Mesothelial cell of epicardium (in vitro differentiated cells): ENCODE measurements around the gene CEACAM16. TPM values are rescaled to one million over a fixed set of nuclear protein-coding genes. Genes with fewer than 3 reads are reported as not detected.

Experiments
- DNase-seq, 2 experiments: peaks; one replicate each; pipeline ENCODE4 v3.0.0; 2021; ENCODE audit warnings: low spot score in 2 of 2; ENCODE audit not compliant: unreplicated experiment in 2 of 2
- H3K27ac Mint-ChIP-seq: 2 replicates; pipeline ENCODE4 v1.8.0; 2021; ENCODE audit warnings: mixed read lengths
- H3K27me3 Mint-ChIP-seq: 2 replicates; pipeline ENCODE4 v1.8.0; 2021; ENCODE audit warnings: low read depth, mixed read lengths
- H3K36me3 Mint-ChIP-seq: 2 replicates; pipeline ENCODE4 v1.8.0; 2021; ENCODE audit warnings: mixed read lengths
- H3K4me1 Mint-ChIP-seq: 2 replicates; pipeline ENCODE4 v1.8.0; 2021; ENCODE audit warnings: mixed read lengths
- H3K4me3 Mint-ChIP-seq: 2 replicates; pipeline ENCODE4 v1.8.0; 2021; ENCODE audit warnings: mild to moderate bottlenecking, moderate library complexity, mixed read lengths
- H3K9me3 Mint-ChIP-seq: 2 replicates; pipeline ENCODE4 v1.8.0; 2021; ENCODE audit warnings: mixed read lengths
- CTCF ChIP-seq: fragments of 200-600 bp; sonication (generic); IDR thresholded peaks from one replicate; pipeline ENCODE4 v1.5.0; 2021; ENCODE audit warnings: antibody characterized with exemption; ENCODE audit not compliant: unreplicated experiment
- microRNA-seq: library from miRNA; unstranded; fragments of <30 nt; microRNA quantifications from one replicate; pipeline ENCODE4 v1.2.0, GENCODE V29; 2021; ENCODE audit warnings: inconsistent platforms, mixed read lengths
- total RNA-seq: library from RNA; stranded (reverse); gene quantifications from 3 replicates; pipeline ENCODE4 v1.2.1, GENCODE V29; 2021

Gene CEACAM16
- total RNA-seq, 1 donor from 2014 or later = not detected

- DNase-seq = no peak
- Mint-ChIP-seq H3K4me1 (peaks cover 39% of the 10 kb centered on the region), H3K27ac (no peak overlapping the region), H3K4me3 (no peak overlapping the region), H3K9me3 (no peaks in the 10 kb centered on the region), H3K27me3 (peaks cover 36% of the 10 kb centered on the region), H3K36me3 (peaks cover 12% of the 10 kb centered on the region)
- TF ChIP-seq CTCF = no peak
These were observed 57.2 kb downstream of the CEACAM16 start for GRCh38 chr19:44756089-44756562.

DNA sequence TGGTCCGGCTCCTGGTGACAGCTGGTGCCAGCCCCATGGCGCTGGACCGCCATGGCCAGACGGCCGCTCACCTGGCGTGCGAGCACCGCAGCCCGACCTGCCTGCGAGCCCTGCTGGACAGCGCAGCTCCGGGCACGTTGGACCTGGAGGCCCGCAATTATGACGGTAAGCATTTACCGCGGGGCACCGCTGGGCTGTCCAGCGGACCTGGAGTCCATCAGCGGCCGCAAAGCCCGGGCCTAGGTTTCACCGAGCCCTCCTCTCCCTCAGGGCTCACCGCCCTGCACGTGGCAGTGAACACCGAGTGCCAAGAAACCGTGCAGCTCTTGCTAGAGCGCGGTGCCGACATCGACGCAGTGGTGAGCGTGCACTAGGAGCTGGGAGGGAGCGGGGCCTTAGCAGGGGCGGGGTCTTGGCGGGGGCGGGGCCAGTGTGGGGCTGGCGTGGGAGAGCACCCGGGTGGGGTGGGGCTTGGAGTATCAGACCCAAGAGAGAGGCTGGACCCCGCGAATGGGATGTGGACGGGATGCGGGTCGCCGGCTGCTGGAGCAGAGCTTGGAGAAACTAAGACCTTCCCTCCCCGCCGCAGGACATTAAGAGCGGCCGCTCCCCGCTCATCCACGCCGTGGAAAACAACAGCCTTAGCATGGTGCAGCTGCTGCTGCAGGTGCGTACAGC, 58.2 kb downstream of the CEACAM16 start:
- TF ChIP-seq CTCF = no peak
- Mint-ChIP-seq H3K9me3 (no peaks in the 10 kb centered on the region), H3K27ac (no peak overlapping the region), H3K36me3 (peaks cover 12% of the 10 kb centered on the region), H3K27me3 (peaks cover 36% of the 10 kb centered on the region), H3K4me1 (peaks cover 39% of the 10 kb centered on the region), H3K4me3 (peak overlapping the region; percentile 72)
- DNase-seq = peak in 1 of 2 experiments; percentile 53

DNA sequence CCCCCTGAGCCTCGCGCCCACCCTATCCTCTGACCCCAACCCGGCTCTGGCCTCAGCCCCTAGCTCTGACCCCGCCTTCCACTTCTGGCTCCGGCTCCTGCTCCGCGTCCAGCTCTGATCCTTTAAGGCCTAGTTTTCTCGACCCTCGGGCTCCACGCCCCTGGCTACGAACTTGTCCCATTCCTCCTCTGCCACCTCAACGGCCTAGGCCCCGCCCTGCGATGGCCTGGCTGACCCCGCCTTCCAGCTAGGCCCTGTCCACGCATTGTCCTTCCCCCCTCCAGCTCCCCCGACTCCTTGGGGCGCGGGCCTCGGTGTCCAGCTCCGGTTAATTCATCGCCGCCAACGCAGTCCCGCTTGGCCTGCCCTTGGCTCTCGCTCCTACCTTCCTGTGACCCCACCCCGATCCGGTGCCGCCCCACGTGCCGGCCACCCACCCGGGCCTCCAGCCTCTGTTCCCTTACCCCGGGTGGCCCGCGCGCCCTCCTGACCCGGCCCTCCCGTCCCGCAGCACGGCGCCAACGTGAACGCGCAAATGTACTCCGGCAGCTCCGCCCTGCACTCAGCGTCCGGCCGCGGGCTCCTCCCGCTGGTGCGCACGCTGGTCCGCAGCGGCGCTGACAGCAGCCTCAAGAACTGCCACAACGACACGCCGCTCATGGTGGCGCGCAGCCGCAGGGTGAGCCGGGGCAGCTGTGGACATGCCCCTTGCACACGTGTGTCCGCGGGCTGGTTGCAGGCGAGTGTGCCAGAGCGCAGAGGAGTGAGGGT, 59.0 kb downstream of the CEACAM16 start:
- peak in 1 of 2 experiments; percentile 64 for DNase-seq
- peaks cover 32% of the 10 kb centered on the region for H3K4me1 Mint-ChIP-seq
- H3K4me3 Mint-ChIP-seq = peak overlapping the region; percentile 72
- H3K27ac Mint-ChIP-seq = peak overlapping the region; percentile 79
- no peak for TF ChIP-seq CTCF
- peaks cover 12% of the 10 kb centered on the region for H3K36me3 Mint-ChIP-seq
- H3K9me3 Mint-ChIP-seq = no peaks in the 10 kb centered on the region
- peaks cover 36% of the 10 kb centered on the region for H3K27me3 Mint-ChIP-seq

GRCh38 chr19:44758596-44758995, 59.6 kb downstream of the CEACAM16 start:
- peaks cover 12% of the 10 kb centered on the region for H3K36me3 Mint-ChIP-seq
- H3K9me3 Mint-ChIP-seq = no peaks in the 10 kb centered on the region
- H3K27me3 Mint-ChIP-seq = peaks cover 36% of the 10 kb centered on the region
- TF ChIP-seq CTCF = no peak
- no peak for DNase-seq
- H3K27ac Mint-ChIP-seq = peak overlapping the region; percentile 79
- peak overlapping the region; percentile 72 for H3K4me3 Mint-ChIP-seq
- peaks cover 27% of the 10 kb centered on the region for H3K4me1 Mint-ChIP-seq

DNA sequence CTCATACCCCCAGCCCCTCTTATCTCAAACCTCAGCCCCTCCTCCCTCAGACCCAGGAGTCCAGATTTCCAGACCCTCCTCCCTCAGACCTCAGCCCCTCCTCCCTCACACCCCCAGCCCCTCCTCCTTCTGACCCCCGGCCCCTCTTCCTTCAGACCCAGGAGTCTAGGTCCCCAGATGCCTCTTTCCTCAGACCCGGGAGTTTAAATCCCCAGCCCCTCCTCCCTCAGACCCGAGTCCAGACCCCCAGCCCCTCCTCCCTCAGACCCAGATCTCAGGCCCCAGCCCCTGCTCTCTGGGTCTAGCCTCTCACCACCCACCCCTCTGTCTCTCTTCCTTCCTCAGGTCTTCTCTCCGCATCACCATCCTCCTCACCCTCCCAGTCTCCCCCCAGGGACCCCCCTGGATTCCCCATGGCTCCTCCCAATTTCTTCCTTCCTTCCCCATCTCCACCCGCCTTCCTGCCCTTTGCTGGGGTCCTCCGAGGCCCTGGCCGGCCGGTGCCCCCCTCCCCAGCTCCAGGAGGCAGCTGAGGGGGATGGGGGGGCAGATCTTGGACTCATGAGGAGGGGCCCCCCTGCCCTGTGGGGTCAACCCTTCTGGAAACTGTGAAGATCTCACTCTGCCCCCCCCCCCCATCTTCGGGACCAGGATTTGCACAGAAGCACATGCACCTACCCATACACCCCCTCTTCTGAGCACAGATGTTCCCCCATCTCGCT, 60.3 kb downstream of the CEACAM16 start:
- H3K4me3 Mint-ChIP-seq = no peak overlapping the region
- H3K27me3 Mint-ChIP-seq = peaks cover 32% of the 10 kb centered on the region
- H3K36me3 Mint-ChIP-seq = peaks cover 12% of the 10 kb centered on the region
- H3K9me3 Mint-ChIP-seq = no peaks in the 10 kb centered on the region
- no peak overlapping the region for H3K27ac Mint-ChIP-seq
- no peak for TF ChIP-seq CTCF
- no peak for DNase-seq
- peaks cover 22% of the 10 kb centered on the region for H3K4me1 Mint-ChIP-seq

Small RNA genes within 50 kb of the gene (microRNA-seq; reads per million reads assigned to microRNA genes)
- gene MIR4531 = not detected
- not detected for gene MIR8085

Other genes starting within 250 kb of the CEACAM16 start
- gene ZNF180, start 198.6 kb upstream of the CEACAM16 start, total RNA-seq = 13.0 to 14.3 TPM (median 13.1 TPM) in 3 replicates
- gene CEACAM20, start 169.5 kb upstream of the CEACAM16 start, total RNA-seq = not detected in 3 replicates
- not detected in 3 replicates for gene IGSF23, start 85.6 kb upstream of the CEACAM16 start, total RNA-seq
- 26.8 to 29.1 TPM (median 28.5 TPM) in 3 replicates for gene PVR, start 55.2 kb upstream of the CEACAM16 start, total RNA-seq
- gene CEACAM19, start 27.7 kb upstream of the CEACAM16 start, total RNA-seq = 10.2 to 11.2 TPM (median 11.0 TPM) in 3 replicates
- gene BCL3, start 49.6 kb downstream of the CEACAM16 start, total RNA-seq = 14.9 to 21.5 TPM (median 20.1 TPM) in 3 replicates
- 8.5 to 10.8 TPM (median 8.8 TPM) in 3 replicates for gene CBLC, start 78.7 kb downstream of the CEACAM16 start, total RNA-seq
- gene BCAM, start 110.0 kb downstream of the CEACAM16 start, total RNA-seq = 346 to 378 TPM (median 355 TPM) in 3 replicates
- gene NECTIN2, start 147.1 kb downstream of the CEACAM16 start, total RNA-seq = 291 to 300 TPM (median 299 TPM) in 3 replicates
- 47.7 to 49.8 TPM (median 47.8 TPM) in 3 replicates for gene TOMM40, start 192.1 kb downstream of the CEACAM16 start, total RNA-seq
- gene APOE, start 206.6 kb downstream of the CEACAM16 start, total RNA-seq = 285 to 290 TPM (median 289 TPM) in 3 replicates
- gene APOC1, start 215.5 kb downstream of the CEACAM16 start, total RNA-seq = 18.6 to 20.0 TPM (median 18.6 TPM) in 3 replicates
- gene APOC4, start 243.1 kb downstream of the CEACAM16 start, total RNA-seq = not detected in 3 replicates
- not detected in 3 replicates for gene APOC2, start 246.9 kb downstream of the CEACAM16 start, total RNA-seq